GM12872 (cell line): ENCODE data around the gene DIP2C.

Experiments
- CTCF ChIP-seq: IDR thresholded peaks from 3 replicates; pipeline ENCODE4 v1.5.1; 2011; ENCODE audit warnings: low read depth, mild to moderate bottlenecking, low read length, moderate library complexity; ENCODE audit not compliant: insufficient read depth

DIP2C gene

GRCh38 chr10:251982-252582 is 437.4 kb downstream of the DIP2C start:
- no peak for TF ChIP-seq CTCF

GRCh38 chr10:248307-248706 is 441.2 kb downstream of the DIP2C start:
- no peak for TF ChIP-seq CTCF

GRCh38 chr10:247480-247879 is 442.0 kb downstream of the DIP2C start:
- no peak for TF ChIP-seq CTCF

GRCh38 chr10:246431-246830 is 443.0 kb downstream of the DIP2C start:
- TF ChIP-seq CTCF: no peak

GRCh38 chr10:244227-244626 is 445.2 kb downstream of the DIP2C start:
- no peak for TF ChIP-seq CTCF

- TF ChIP-seq CTCF: no peak
Observed at GRCh38 chr10:241966-242643, 447.4 kb downstream of the DIP2C start.

- TF ChIP-seq CTCF: no peak
Observed at GRCh38 chr10:241451-241850, 448.0 kb downstream of the DIP2C start.
